Activated CD4-positive, alpha-beta T cell treated with anti-CD3 and anti-CD28 coated beads, Interleukin-2, Interleukin-4, amounts not matched to agents 100 ng/mL and 50 ng/mL, durations not matched to agents 16 hours and 8 hours (primary cell): Measurements from ENCODE around the gene LRP5.
A peak's percentile ranks its signal among the peaks of the same experiment; 100 is the strongest.
"Not testable (repeated sequence)": the region's sequence is repeated elsewhere in the genome, so short reads cannot be mapped to it uniquely, and the experiment has no call there.

Source experiments
- DNase-seq: peaks from one replicate; pipeline ENCODE4 v3.0.0-alpha.2; 2020; ENCODE audit warnings: low spot score

The LRP5 gene

DNA sequence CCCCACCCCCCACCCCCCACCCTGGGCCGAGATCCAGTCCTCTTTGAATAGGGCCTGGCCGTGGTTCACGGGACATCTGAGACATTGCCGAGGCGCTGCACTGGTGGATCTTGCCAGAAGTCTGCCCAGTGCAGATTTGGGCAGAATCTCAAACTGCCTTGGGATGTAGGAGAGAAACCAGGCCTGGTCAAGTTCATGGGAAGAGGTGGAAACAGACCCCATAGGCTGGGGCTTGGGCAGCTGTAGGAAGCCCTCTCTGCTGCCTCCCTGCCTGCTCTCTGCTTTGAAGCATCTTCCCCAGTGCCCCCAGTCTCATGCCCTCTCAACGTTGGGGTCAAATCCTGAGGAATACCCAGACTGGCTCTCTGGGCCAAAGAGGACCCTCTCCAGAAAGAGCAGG lies 132.2 kb downstream of the LRP5 start:
- DNase-seq: no peak

DNA sequence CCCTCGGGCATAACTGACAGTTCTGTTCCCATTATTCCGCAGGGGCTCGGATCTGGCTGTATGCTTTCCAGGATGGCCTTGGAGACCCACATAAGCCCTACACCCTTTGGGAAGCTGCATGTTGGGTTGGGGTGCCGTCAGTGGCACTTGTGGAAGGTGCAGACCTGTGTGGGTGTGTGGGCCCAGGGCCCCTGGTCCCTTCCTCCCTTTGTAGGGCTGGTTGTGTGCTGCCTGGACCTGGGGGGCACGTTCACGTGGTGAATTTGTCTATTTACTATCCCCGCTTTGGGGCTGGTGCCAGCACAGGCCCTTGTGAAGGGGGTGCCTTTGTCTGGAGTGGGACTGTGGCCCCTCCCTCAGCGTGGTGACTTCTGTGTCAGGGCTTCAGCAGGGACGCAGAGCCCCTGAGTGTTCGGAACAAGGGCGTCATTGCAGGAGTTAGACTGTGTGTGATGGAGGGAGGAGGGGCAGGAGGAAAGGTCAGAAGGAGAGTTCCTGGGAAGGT lies 133.2 kb downstream of the LRP5 start:
- no peak for DNase-seq

DNA sequence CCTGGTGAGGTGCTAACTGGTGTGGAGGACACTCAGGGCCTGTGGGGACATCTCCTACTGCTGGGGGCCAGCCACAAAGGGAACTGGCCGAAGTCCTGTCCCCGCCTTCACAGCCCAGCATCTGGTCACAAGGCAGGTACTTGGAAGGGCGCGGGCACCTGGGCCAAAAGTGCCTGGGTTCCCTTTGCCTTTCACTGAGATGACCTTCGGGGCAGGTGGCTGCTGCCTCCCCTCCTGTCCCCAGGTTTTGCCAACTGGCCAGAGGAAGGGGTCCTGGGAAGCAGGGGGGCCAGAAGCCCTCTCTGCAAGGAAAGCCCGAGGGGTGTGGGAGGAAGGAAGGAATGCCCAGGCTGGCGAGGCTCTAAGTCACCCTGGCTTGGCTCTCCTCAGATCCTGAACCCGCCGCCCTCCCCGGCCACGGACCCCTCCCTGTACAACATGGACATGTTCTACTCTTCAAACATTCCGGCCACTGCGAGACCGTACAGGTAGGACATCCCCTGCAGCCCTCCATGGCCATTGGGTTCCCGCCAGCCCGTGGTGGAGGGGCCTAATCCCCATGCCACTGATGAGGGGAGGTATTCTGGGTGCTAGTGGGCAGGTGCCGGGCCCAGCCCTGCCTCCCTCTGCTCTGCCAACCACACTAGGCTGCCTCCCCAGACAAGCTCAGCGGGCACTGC lies 133.8 kb downstream of the LRP5 start:
- no peak for DNase-seq

DNA sequence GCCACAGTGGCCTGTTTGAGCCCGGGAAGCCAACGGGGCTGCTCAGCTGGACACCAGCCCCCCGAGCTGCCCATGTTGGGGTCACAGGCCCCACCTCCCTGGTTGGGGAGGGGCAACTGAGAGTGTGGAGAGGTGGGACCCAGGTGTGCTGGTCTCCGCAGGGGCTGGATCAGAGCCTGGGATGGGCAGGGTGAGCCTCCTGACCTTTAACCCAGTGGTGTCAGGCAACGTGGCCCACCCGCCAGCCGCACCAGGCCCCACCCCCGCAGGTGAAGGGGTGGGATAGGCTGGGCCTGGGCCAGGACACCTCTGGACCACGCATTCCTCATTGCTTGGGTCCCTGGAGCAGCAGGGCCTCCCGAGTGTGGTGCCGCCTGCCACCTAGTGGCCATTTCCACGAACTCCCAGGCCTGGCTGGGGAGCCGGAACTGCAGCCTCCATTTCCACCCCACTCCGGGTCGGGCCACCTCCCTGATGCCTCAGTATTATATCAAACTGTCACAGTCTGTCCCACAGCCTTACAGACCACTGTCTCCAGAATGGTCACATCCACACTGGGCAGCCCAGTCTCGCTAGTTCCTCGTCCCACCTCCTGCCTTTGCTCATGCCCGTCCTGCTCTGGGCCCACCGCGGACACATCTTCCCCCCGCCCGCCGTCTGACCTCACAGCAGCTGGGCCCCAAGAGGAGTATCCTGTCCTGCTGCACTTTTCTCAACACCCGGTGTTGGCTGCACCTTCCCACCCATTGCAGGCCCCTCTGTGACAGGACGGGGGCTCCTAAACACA lies 134.8 kb downstream of the LRP5 start:
- DNase-seq: peak; percentile 83

DNA sequence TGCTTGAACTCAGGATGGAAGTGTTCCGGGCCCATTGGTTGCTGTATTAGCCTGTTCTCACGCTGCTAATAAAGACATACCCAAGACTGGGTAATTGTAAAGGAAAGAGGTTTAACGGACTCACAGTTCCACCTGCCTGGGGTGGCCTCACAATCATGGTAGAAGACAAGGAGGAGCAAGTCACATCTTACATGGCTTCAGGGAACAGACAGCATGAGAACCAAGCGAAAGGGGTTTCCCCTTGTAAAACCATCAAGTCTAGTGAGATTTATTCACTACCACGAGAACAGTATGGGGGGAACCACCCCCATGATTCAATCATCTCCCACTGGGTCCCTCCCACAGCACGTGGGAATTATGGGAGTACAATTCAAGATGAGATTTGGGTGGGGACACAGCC lies 135.5 kb downstream of the LRP5 start:
- DNase-seq: not testable (repeated sequence)

DNA sequence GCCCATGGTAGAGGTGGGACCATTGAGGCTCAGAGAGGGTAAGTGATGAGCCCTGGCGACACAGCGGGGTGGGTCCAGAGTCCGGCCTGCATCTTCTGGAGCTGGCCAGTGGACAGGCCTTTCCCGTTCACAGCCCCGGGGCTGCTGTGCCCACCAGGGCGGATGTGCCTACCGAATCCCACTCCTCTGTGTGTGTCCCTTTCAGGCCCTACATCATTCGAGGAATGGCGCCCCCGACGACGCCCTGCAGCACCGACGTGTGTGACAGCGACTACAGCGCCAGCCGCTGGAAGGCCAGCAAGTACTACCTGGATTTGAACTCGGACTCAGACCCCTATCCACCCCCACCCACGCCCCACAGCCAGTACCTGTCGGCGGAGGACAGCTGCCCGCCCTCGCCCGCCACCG lies 136.2 kb downstream of the LRP5 start:
- no peak for DNase-seq

DNA sequence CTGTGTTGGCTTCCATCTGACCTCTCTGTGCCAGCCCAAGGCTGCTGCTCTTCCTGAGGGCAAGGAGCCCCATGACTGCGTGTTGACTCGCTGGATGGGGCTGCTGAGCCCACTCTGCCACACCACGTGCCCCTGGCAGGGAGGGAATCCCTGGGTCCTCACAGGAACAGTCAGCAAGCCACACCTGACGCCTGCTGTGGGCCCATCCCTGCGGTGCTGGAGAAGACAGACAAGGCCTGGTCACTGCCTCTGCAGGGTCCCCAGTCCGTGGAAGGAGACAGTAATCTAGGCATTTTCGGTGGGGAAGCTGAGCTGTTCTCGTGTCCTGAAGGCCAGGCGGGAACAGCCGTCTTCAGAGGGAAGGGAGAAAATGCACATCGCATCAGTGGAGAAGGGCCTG lies 137.6 kb downstream of the LRP5 start:
- DNase-seq: no peak

DNA sequence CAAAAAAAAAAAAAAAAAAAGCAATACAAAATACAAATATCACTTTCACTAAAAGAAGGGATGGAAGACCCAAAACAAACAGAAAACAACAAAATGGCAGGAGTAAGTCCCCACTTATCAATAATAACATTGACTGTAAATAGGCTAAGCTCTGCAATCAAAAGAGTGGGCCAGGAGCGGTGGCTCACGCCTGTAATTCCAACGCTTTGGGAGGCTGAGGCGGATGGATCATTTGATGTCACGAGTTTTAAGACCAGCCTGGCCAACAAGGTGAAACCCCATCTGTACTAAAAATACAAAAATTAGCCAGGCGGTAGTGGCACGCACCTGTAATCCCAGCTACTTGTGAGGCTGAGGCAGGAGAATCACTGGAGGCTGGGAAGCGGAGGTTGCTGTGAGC lies 138.3 kb downstream of the LRP5 start:
- DNase-seq: no peak

DNA sequence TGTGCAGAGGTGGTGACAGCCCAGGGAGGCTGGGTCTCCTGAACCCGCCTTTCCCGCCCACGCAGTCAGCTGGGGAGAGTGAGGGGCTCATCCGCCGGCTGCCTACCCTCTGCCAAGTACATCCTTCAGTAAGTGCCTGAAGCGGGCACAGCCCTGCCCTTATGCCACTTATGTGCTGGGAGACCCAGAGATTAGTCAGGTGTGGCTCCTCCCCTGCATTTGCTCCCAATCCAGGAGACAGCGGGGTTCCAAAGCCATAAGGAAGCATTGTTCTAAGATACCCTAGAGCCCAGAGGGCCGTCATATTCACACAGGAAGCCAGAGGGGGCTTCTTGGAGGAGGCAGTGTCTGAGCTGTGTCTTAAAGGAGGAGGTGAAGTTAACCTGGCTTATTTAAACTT lies 142.4 kb downstream of the LRP5 start:
- DNase-seq: no peak

DNA sequence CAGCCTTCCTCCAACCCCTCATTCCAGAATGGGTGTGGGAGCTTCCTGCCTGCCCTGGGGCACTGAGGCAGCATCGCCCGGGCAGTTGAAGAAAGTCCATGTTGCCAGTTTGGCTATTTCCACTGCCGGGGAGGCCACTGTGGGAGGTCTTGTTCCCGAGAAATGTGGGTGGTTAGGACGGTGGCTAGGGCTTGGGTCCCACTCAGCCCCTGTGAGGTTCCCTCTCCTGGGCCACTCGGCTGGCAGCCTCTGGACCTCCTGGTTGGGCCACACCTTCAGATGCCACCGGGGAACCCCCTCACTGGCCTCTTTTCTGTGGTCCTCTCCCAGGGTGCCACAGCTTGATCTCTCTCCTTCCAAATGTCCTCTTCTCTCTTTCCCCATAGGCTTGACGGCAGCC lies 143.1 kb downstream of the LRP5 start:
- DNase-seq: no peak

DNA sequence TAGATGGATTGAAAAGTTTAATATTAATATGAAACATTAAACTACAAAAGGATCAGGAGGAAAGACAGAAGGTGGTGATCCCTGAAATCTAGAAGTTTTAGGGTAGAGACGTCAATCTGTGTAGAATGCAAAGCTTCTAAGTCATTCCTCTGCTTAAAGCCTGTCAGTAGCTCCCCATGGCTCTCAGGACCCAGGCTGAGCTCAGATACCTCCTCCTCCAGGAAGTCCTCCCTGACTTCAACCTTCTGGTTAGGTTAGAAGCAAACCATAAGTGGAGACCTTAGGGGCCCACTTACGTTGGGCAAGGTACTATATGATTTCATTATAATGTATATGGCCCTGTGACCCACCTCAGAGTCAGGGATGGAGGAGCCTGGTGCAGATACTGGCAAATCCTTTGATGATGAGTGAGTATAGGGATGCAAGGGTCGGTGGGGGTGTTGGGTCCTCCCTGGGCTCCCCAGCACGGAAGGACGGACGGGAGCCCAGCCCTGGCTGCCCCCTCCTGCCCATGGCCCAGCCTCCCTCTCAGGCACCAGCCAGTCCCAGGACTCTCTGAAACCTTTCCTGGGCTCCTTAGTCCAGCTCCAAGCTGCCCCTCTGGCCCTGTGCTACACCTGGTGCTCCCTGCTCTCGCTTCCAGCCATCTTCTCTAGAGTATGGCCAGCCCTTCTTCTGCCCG lies 145.0 kb downstream of the LRP5 start:
- DNase-seq: no peak

DNA sequence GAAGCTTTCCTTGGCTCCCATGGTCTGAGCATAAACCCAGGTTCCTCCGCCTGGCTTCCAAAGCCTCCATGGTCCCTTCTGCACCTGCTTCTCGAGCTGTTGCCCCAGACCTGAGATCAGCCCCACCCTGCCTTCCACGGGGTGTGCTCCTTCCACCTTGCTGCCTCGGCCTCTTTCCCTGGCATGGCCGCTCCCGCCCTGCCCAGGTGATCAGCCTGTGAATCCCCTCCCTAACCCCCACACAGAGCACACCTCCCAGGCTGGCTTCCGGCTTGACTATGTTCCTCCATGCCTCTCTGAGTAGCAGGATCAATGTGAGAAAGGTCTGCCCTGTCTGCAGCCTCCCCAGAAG lies 145.5 kb downstream of the LRP5 start:
- DNase-seq: no peak

DNA sequence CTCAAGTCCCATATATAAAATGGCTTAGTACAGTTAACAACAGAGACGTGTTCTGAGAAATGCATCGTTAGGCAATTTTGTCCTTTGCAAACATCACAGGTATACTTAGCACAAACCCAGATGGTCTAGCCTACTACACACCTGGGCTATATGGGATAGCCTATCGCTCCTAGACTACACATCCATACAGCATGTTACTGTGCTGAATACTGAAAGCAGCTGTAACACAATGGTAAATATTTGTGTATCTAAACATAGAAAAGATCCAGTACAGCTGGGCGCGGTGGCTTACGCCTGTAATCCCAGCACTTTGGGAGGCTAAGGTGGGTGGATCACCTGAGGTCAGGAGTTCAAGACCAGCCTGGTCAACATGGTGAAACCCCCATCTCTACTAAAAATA lies 145.9 kb downstream of the LRP5 start:
- not testable (repeated sequence) for DNase-seq

DNA sequence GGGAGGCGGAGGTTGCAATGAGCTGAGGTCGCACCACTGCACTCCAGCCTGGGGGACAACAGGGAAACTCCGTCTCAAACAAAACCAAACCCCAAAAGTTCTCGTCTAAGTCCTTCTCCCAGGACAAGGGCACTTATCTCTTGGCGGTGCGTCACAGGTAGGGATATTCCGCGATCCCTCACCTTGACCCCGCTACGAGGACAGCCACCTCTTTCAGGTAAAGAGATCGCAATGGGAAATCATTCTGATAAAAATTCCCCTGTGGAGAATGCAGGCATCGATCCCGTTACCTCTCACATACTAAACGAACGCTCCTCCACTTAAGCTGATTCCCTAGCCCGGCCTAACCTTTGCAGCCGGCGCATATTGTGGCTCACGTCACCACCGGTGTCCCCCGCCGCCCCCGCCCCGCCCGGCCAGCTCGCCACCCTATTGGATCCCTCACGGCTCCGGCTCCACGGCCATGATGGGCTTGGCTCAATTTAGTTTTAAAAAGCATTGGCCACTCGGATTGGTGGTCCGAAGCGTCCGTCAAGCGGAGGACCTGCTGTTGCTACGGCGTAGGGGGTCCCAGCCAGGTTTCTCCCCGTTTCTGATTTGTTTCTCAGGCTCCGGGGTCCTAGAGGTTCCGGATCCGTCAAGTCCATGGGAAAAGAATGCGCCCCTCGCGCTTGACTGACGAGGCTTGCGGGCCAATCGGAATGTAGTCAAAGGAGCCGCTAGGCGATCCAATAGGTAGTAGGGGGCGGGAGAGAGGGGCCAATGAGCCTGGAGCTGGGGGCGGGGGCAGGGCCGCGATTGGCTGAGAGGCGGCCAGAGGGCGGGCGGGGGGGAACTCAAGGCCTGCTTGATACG lies 147.7 kb downstream of the LRP5 start:
- peak; percentile 97 for DNase-seq

DNA sequence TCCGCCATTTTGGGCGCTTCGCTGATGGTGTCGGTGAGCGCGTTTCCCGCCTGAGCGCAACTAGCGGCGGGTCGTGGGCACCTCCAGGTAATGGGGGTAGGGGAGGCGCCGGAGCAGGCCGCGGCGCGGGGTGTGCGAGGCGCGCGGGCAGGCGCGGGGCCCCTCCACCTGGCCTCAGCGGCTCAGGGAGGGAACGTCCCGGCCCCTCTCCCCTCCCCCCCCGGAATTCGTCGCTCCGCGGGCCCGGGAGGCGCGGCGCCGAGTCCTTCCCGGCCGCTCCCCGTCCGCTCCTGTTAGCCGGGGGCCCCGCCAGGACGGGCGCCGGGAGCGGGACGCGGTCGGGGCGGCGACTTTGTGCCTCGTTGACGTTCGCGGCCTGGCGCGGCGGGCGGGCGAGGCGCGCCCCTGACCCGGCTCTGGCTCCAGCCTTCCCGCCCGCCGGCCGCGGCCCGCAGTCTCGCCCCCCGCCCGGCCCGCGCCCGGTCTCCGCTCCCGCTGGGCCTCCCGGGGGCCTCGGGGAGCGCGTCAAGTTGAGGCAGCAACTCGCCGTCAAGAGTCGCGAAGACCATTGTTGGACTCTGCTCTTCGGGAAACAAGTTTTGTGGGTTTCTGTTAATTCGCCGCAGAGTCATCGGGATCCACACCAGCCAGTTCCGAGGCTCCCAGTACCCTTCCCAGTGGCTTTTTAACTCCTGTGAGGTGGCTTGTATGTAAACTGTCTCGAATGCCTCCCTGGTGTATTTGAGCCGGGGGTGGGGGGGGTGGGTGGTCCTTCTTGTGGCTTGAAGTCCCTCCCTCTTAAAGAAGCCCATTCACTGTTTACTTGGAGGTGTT lies 148.6 kb downstream of the LRP5 start, which contains the start of gene PPP6R3:
Gene PPP6R3 (plus strand): TSS at position 12 of the 834 bp plus-strand sequence. CDS start 76,913 bp downstream, outside the sequence.
- DNase-seq: no peak

DNA sequence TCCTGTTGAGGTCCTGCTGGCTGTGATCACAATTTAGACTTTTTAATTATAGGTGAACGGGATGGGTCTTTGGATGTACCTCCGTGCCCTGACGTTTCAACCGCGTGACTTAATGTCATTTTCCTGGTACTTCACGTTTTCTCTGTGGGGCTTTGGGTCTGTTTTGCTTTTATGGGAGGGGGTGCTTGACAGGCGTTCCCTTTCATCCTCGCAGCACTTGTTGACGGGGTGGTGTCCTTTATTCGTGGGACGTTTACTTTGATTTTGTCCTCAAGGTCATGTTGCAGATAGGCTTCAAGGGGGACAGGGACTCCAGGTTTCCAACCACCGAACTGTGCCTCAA lies 149.2 kb downstream of the LRP5 start:
- DNase-seq: no peak

DNA sequence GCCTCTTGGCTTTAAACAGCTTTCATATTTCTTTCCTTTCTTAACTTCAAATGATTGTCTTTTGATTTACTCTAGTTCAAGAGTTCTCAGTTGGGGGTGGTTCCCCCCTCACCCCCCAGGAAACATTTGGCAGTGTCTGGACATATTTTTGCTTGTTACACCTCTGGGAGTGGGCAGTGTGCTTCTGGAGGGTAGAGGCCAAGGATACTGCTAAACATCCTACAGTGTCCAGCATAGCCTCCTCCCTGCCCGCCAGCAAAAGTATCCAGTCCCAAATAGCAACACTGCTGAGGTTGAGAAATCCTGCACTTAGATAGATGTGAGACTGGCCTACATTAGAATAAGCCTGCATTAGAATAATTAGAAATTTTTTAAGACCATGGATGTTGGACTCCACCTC lies 151.3 kb downstream of the LRP5 start:
- DNase-seq: no peak

DNA sequence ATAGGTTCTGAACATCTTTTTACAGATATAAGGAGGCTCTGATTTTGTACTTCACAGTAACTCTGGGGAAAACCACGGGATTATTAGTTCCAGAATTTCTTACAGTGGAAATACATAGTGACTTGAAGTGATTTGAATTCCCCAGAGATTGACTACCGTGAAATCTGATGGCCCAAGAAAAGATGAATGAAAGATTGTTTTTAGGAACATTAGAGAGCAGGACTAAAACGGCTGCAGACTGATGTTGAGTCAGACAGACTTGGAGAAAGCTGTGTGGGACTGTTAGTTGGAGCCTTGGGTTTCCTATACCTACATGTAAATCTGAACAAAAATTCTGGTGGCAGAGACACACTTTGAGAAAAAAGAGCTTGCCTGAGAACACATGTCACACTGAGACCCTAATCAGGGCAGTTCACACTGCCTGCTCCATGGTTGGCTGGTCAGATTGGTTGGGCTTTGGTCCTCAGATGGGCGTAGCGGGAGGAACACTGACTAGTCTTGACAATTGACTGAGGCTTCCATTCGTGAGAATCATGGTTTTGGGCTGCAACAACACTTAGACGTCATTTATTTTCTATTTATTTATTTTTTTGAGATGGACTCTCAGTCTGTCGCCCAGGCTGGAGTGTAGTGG lies 154.9 kb downstream of the LRP5 start:
- no peak for DNase-seq

DNA sequence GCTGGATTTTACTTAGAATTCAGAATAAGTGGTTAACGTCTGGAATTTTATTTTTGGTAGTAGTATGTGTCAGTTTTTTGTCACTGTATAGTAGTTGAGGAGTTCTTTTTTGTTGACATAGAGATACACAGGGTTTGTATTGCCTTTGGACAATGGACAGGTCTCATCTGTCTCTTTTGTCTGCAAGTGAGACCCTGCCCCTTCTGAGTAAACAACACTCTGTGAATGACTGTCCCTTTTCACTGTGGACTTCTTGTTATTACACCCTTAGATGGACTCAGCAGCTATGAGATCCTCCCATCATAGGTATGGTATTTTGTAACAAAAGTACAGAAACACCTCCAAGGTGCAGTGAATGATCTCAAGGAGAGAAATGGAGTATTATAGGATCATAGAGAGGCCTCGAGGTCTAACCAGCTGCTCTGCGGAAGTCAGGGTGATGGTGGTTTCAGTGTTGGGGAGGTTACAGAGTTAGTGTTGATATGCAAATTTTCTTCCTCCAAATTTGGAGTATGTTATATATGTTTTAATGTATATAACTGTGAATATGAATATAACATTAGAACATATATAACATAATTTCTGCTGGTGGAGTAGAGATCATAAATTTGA lies 155.9 kb downstream of the LRP5 start:
- DNase-seq: peak; percentile 29

DNA sequence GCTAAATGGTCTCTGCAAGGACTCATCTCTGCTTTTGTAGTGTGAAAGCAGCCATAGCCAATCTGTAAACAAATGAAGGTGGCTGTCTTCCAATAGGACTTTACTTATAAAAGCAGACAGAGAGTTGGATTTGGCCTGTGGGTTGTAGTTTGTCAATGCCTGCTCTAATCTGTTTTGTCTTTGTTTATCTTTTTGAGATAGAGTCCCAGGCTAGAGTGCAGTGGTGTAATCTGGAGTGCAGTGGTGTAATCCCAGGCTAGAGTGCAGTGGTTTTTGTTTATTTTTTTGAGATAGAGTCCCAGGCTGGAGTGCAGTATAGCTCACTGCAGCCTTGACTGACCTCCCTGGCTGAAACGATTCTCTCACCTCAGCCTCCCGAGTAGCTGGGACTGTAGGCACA lies 156.7 kb downstream of the LRP5 start:
- DNase-seq: no peak
